GM23338 (cell line): ENCODE measurements around the gene SMOC2.

ENCODE experiments used
- CREB1 ChIP-seq: fragments of 250-450 bp; sonication (Bioruptor Pico); IDR thresholded peaks from 2 replicates; pipeline ENCODE4 v1.5.0; 2020; ENCODE audit warnings: low read depth, mild to moderate bottlenecking, moderate library complexity
- EZH2 ChIP-seq: fragments of 200-600 bp; sonication (generic); IDR thresholded peaks from one replicate; pipeline ENCODE4 v1.8.0; 2017; ENCODE audit warnings: antibody characterized with exemption, mild to moderate bottlenecking, low read depth; ENCODE audit not compliant: unreplicated experiment
- EZH2phosphoT487 ChIP-seq: fragments of 200-600 bp; sonication (generic); IDR thresholded peaks from one replicate; pipeline ENCODE4 v1.8.1; 2018; ENCODE audit warnings: antibody characterized with exemption; ENCODE audit not compliant: unreplicated experiment
- NANOG ChIP-seq: IDR thresholded peaks from 2 replicates; pipeline ENCODE4 v1.6.1; 2016; ENCODE audit warnings: antibody characterized with exemption, borderline replicate concordance
- POLR2AphosphoS5 ChIP-seq: IDR thresholded peaks from 2 replicates; pipeline ENCODE4 v1.6.1; 2016; ENCODE audit warnings: antibody characterized with exemption, low read depth
- STAT1 ChIP-seq: IDR thresholded peaks from one replicate; pipeline ENCODE4 v1.6.1; 2016; ENCODE audit warnings: antibody characterized with exemption; ENCODE audit not compliant: unreplicated experiment
- TF ChIP-seq, protein P1 (sequence below), 2 experiments: fragments of 200-600 bp in 1 of 2; sonication (generic) in 1 of 2; conservative IDR thresholded peaks; 2 replicates each; pipeline versions ENCODE4 v1.5.1 to v1.6.1; 2016 to 2017; ENCODE audit warnings: antibody characterized with exemption in 2 of 2, low read depth in 2 of 2, mild to moderate bottlenecking in 2 of 2, moderate library complexity in 1 of 2
- TF ChIP-seq, protein P2 (sequence below): IDR thresholded peaks from one replicate; pipeline ENCODE4 v1.6.1; 2018; ENCODE audit warnings: antibody characterized with exemption; ENCODE audit not compliant: unreplicated experiment
- TF ChIP-seq, protein P3 (sequence below): IDR thresholded peaks from 2 replicates; pipeline ENCODE4 v1.6.1; 2016; ENCODE audit warnings: antibody characterized with exemption

DNA sequence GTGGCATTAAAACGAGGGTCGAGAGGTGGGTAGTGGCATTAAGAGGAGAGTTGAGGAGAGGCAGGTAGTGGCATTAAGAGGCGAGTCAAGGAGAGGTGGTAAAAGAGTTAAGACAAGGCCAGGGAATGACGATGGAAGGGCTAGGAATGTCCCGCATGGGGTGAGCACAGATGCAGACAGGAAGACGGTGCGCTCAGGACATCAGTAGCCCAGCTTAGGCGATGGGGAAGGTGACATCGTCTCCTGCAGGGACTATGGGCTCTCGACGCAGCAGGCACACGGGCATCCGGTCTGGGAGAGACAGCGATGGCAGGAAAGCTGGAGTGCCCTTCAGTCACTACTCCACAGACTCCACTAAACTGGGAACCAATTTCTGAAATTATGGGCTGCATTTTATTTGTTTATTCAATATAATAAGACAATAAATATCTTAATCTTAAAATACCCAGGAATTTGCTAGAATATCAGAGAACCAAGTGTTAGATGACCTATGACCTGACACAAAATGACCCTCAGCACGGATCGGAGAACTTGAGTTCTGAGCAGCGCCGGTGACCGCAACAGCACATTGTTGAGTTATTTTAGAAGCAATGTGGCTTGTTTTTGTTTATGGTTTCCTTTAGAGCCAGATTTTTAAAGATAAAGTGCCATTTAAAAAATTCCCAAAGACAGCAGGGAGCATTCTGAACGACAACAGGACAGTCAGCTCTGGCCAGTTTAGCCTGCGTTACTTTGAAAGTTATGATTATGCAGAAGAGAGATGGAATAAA, 177.7 kb downstream of the SMOC2 start:
- TF ChIP-seq EZH2 (no peak), EZH2phosphoT487 (no peak), POLR2AphosphoS5 (no peak), NANOG (no peak), CREB1 (CRISPR knock-in tag) (no peak), STAT1 (no peak)
- TF ChIP-seq, protein P1, sequence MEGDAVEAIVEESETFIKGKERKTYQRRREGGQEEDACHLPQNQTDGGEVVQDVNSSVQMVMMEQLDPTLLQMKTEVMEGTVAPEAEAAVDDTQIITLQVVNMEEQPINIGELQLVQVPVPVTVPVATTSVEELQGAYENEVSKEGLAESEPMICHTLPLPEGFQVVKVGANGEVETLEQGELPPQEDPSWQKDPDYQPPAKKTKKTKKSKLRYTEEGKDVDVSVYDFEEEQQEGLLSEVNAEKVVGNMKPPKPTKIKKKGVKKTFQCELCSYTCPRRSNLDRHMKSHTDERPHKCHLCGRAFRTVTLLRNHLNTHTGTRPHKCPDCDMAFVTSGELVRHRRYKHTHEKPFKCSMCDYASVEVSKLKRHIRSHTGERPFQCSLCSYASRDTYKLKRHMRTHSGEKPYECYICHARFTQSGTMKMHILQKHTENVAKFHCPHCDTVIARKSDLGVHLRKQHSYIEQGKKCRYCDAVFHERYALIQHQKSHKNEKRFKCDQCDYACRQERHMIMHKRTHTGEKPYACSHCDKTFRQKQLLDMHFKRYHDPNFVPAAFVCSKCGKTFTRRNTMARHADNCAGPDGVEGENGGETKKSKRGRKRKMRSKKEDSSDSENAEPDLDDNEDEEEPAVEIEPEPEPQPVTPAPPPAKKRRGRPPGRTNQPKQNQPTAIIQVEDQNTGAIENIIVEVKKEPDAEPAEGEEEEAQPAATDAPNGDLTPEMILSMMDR (conservative IDR thresholded peaks at IDR 0.05; ENCODE audit: low read depth in 2 of 2), result no peak
- TF ChIP-seq, protein P2, sequence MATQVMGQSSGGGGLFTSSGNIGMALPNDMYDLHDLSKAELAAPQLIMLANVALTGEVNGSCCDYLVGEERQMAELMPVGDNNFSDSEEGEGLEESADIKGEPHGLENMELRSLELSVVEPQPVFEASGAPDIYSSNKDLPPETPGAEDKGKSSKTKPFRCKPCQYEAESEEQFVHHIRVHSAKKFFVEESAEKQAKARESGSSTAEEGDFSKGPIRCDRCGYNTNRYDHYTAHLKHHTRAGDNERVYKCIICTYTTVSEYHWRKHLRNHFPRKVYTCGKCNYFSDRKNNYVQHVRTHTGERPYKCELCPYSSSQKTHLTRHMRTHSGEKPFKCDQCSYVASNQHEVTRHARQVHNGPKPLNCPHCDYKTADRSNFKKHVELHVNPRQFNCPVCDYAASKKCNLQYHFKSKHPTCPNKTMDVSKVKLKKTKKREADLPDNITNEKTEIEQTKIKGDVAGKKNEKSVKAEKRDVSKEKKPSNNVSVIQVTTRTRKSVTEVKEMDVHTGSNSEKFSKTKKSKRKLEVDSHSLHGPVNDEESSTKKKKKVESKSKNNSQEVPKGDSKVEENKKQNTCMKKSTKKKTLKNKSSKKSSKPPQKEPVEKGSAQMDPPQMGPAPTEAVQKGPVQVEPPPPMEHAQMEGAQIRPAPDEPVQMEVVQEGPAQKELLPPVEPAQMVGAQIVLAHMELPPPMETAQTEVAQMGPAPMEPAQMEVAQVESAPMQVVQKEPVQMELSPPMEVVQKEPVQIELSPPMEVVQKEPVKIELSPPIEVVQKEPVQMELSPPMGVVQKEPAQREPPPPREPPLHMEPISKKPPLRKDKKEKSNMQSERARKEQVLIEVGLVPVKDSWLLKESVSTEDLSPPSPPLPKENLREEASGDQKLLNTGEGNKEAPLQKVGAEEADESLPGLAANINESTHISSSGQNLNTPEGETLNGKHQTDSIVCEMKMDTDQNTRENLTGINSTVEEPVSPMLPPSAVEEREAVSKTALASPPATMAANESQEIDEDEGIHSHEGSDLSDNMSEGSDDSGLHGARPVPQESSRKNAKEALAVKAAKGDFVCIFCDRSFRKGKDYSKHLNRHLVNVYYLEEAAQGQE, result no peak
- TF ChIP-seq, protein P3, sequence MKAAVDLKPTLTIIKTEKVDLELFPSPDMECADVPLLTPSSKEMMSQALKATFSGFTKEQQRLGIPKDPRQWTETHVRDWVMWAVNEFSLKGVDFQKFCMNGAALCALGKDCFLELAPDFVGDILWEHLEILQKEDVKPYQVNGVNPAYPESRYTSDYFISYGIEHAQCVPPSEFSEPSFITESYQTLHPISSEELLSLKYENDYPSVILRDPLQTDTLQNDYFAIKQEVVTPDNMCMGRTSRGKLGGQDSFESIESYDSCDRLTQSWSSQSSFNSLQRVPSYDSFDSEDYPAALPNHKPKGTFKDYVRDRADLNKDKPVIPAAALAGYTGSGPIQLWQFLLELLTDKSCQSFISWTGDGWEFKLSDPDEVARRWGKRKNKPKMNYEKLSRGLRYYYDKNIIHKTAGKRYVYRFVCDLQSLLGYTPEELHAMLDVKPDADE, result no peak
